Astrocyte of the spinal cord (primary cell): ENCODE measurements around the gene ST6GAL1.

Source experiments
- DNase-seq: peaks from one replicate; pipeline ENCODE4 v3.0.0; 2011; ENCODE audit warnings: low read depth, low spot score
- H3K4me3 ChIP-seq: 2 replicates; pipeline ENCODE4 v1.5.1; 2011; ENCODE audit warnings: low read depth, mild to moderate bottlenecking, low read length, moderate library complexity
- in situ Hi-C: cut with HindIII; loops from 2 replicates; pipeline ENCODE4 v1.10.0; 2017; ENCODE audit warnings: low sequenced_read_pairs
- TF ChIP-seq, protein P1 (sequence below): IDR thresholded peaks from 2 replicates; pipeline ENCODE4 v1.5.1; 2012; ENCODE audit warnings: low read depth, mild to moderate bottlenecking, low read length, inconsistent platforms

Gene ST6GAL1

GRCh38 chr3:187063286-187064121, 133.2 kb downstream of the ST6GAL1 start:
- H3K4me3 ChIP-seq, result no peak overlapping the region
- TF ChIP-seq, protein P1, sequence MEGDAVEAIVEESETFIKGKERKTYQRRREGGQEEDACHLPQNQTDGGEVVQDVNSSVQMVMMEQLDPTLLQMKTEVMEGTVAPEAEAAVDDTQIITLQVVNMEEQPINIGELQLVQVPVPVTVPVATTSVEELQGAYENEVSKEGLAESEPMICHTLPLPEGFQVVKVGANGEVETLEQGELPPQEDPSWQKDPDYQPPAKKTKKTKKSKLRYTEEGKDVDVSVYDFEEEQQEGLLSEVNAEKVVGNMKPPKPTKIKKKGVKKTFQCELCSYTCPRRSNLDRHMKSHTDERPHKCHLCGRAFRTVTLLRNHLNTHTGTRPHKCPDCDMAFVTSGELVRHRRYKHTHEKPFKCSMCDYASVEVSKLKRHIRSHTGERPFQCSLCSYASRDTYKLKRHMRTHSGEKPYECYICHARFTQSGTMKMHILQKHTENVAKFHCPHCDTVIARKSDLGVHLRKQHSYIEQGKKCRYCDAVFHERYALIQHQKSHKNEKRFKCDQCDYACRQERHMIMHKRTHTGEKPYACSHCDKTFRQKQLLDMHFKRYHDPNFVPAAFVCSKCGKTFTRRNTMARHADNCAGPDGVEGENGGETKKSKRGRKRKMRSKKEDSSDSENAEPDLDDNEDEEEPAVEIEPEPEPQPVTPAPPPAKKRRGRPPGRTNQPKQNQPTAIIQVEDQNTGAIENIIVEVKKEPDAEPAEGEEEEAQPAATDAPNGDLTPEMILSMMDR, result no peak
- DNase-seq, result peak; percentile 12
- in situ Hi-C loops, result no loop called here

- DNase-seq, result no peak
- TF ChIP-seq, protein P1, result no peak
- no peak overlapping the region for H3K4me3 ChIP-seq
- in situ Hi-C loops, result no loop called here
Measured at GRCh38 chr3:187064210-187065115, 134.1 kb downstream of the ST6GAL1 start.

- TF ChIP-seq, protein P1, result peak; percentile 24
- in situ Hi-C loops, result no loop called here
- H3K4me3 ChIP-seq, result no peak overlapping the region
- DNase-seq, result peak; percentile 20
Measured at GRCh38 chr3:187066228-187066995, 136.1 kb downstream of the ST6GAL1 start.

- in situ Hi-C loops, result no loop called here
- TF ChIP-seq, protein P1, result no peak
- no peak overlapping the region for H3K4me3 ChIP-seq
- no peak for DNase-seq
Measured at GRCh38 chr3:187068787-187069186, 138.5 kb downstream of the ST6GAL1 start.

GRCh38 chr3:187069857-187070516, 139.7 kb downstream of the ST6GAL1 start:
- in situ Hi-C loops, result no loop called here
- TF ChIP-seq, protein P1, result no peak
- no peak for DNase-seq
- no peak overlapping the region for H3K4me3 ChIP-seq
